ENCODE data around the gene RIMS4.
"Not testable (repeated sequence)": the region's sequence is repeated elsewhere in the genome, so short reads cannot be mapped to it uniquely, and the experiment has no call there.

RIMS4 gene

GRCh38 chr20:44768854-44769480 is 41.4 kb downstream of the RIMS4 start:
- TF ChIP-seq FOXP2 (optimal IDR thresholded peaks at IDR 0.05; ENCODE audit: control extremely low read depth, extremely low read length, insufficient read depth): no peak
- no peaks in the 10 kb centered on the region for H3K36me3 ChIP-seq (ENCODE audit: insufficient read depth, low read length)
- no peaks in the 10 kb centered on the region for H3K9me3 ChIP-seq (ENCODE audit: low read depth, low read length)
- no peak for DNase-seq (ENCODE audit: low read depth, low spot score)
- no peak overlapping the region for H3K9ac ChIP-seq (ENCODE audit: insufficient read length)
- H3K27ac ChIP-seq: no peak overlapping the region
- no peak overlapping the region for H3K4me3 ChIP-seq

DNA sequence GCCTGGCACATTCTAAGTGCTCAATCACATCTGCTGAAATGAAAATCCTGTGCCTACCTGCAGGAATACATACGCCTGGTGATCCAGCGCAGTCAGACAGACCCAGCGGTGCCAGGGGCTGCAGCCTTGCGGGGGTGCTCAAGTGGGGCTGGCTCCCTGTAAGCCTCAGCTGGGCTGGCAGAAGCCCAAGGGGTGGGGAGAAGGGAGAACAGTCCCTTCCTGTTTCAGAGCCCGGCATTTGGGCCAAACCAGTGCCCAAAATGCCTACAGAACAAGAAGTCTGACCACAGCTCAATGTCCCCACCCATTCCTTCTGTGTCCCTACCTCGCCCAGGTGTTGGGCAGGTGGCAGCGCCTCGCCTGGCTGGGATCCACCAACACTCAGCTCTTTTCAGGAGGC is 42.1 kb downstream of the RIMS4 start:
- DNase-seq (ENCODE audit: low read depth, low spot score): no peak
- TF ChIP-seq EZH2 (IDR thresholded peaks at IDR 0.05) (no peak), FOXP2 (optimal IDR thresholded peaks at IDR 0.05; ENCODE audit: control extremely low read depth, extremely low read length, insufficient read depth) (no peak), POLR2AphosphoS5 (IDR thresholded peaks at IDR 0.05; ENCODE audit: borderline replicate concordance, low read depth, low read length) (no peak)

GRCh38 chr20:44765701-44766347 is 44.5 kb downstream of the RIMS4 start:
- H3K9me3 ChIP-seq (ENCODE audit: low read depth, low read length): no peaks in the 10 kb centered on the region
- DNase-seq (ENCODE audit: low read depth, low spot score): no peak
- H3K27ac ChIP-seq: no peak overlapping the region
- H3K9ac ChIP-seq (ENCODE audit: insufficient read length): no peak overlapping the region
- H3K36me3 ChIP-seq (ENCODE audit: insufficient read depth, low read length): no peaks in the 10 kb centered on the region
- no peak overlapping the region for H3K4me3 ChIP-seq
- TF ChIP-seq FOXP2 (optimal IDR thresholded peaks at IDR 0.05; ENCODE audit: control extremely low read depth, extremely low read length, insufficient read depth) (no peak), EZH2 (IDR thresholded peaks at IDR 0.05) (no peak), POLR2AphosphoS5 (IDR thresholded peaks at IDR 0.05; ENCODE audit: borderline replicate concordance, low read depth, low read length) (no peak)

More for the DNA sequence above, 42.1 kb downstream of the RIMS4 start:
- Histone ChIP-seq H3K9me3 (ENCODE audit: low read depth, low read length) (no peaks in the 10 kb centered on the region), H3K4me3 (no peak overlapping the region), H3K9ac (ENCODE audit: insufficient read length) (no peak overlapping the region), H3K36me3 (ENCODE audit: insufficient read depth, low read length) (no peaks in the 10 kb centered on the region), H3K27ac (no peak overlapping the region)

GRCh38 chr20:44765091-44765490 is 45.3 kb downstream of the RIMS4 start:
- Histone ChIP-seq H3K4me3 (no peak overlapping the region), H3K9ac (ENCODE audit: insufficient read length) (no peak overlapping the region), H3K27ac (no peak overlapping the region), H3K36me3 (ENCODE audit: insufficient read depth, low read length) (no peaks in the 10 kb centered on the region), H3K9me3 (ENCODE audit: low read depth, low read length) (no peaks in the 10 kb centered on the region)
- TF ChIP-seq EZH2 (IDR thresholded peaks at IDR 0.05): no peak
- DNase-seq (ENCODE audit: low read depth, low spot score): no peak

GRCh38 chr20:44763798-44764197 is 46.5 kb downstream of the RIMS4 start:
- H3K9ac ChIP-seq (ENCODE audit: insufficient read length); DNase-seq (ENCODE audit: low read depth, low spot score); H3K36me3 ChIP-seq (ENCODE audit: insufficient read depth, low read length); H3K27ac ChIP-seq; H3K9me3 ChIP-seq (ENCODE audit: low read depth, low read length); H3K4me3 ChIP-seq: not testable (repeated sequence)

DNA sequence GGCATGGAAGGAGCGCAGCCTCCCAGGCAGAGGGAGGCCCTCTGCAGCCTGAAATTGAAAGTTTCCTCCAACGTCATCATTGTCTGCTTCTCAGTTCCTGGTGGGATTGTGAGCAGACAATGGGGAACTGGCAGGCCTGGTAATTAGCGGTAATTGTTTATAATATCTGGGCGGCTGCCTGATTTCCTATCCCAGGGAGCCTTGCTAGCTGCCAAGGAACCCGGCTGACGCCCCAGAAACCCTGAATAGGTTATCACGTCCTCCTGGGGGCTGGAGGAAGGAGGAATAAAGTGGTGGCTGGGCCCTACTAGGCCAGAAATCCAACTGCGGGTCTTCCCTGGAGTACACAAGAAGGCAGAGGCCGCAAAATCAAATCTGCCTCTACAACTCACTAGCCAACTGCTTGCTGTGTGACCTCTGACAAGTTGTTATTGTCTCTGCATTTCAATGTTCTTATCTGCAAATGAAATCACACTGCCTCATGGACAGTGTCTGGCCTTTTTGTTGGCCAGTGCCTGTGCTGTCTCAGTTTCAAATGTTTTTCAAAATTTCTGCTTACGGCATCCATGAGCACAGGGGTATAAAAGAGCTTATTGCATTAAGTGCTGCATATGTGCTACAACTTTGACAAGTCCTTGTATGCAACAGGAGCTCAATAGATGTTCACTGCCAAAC is 47.7 kb downstream of the RIMS4 start:
- H3K9me3 ChIP-seq (ENCODE audit: low read depth, low read length): no peaks in the 10 kb centered on the region
- no peak overlapping the region for H3K9ac ChIP-seq (ENCODE audit: insufficient read length)
- no peaks in the 10 kb centered on the region for H3K36me3 ChIP-seq (ENCODE audit: insufficient read depth, low read length)
- no peak overlapping the region for H3K4me3 ChIP-seq
- DNase-seq (ENCODE audit: low read depth, low spot score): no peak
- H3K27ac ChIP-seq: no peak overlapping the region
- TF ChIP-seq POLR2AphosphoS5 (IDR thresholded peaks at IDR 0.05; ENCODE audit: borderline replicate concordance, low read depth, low read length): no peak
- TF ChIP-seq EZH2 (IDR thresholded peaks at IDR 0.05): no peak
- TF ChIP-seq FOXP2 (optimal IDR thresholded peaks at IDR 0.05; ENCODE audit: control extremely low read depth, extremely low read length, insufficient read depth): no peak

DNA sequence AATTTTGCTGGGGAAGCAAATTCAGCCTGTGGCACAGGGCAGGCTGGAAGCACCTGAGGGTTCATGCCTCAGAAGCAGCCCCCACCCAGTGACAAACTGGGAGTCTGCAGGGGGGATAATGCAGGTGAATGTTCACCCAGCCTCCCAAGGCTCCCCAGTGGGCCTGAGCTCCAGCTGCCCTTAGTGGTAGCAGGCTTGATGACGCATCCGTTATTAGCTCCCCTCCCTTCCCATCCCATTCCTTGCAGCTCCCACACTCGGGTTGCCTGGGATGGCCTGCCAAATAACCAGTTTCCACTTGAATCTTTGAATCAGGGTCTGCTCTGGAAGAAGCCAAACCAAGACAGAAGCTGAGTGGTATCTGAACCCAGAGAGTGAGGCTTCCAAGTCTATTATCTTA is 48.9 kb downstream of the RIMS4 start:
- Histone ChIP-seq H3K4me3 (no peak overlapping the region), H3K27ac (no peak overlapping the region), H3K9me3 (ENCODE audit: low read depth, low read length) (no peaks in the 10 kb centered on the region), H3K36me3 (ENCODE audit: insufficient read depth, low read length) (no peaks in the 10 kb centered on the region), H3K9ac (ENCODE audit: insufficient read length) (no peak overlapping the region)
- no peak for TF ChIP-seq EZH2 (IDR thresholded peaks at IDR 0.05)
- no peak for TF ChIP-seq FOXP2 (optimal IDR thresholded peaks at IDR 0.05; ENCODE audit: control extremely low read depth, extremely low read length, insufficient read depth)
- TF ChIP-seq POLR2AphosphoS5 (IDR thresholded peaks at IDR 0.05; ENCODE audit: borderline replicate concordance, low read depth, low read length): no peak
- DNase-seq (ENCODE audit: low read depth, low spot score): no peak

DNA sequence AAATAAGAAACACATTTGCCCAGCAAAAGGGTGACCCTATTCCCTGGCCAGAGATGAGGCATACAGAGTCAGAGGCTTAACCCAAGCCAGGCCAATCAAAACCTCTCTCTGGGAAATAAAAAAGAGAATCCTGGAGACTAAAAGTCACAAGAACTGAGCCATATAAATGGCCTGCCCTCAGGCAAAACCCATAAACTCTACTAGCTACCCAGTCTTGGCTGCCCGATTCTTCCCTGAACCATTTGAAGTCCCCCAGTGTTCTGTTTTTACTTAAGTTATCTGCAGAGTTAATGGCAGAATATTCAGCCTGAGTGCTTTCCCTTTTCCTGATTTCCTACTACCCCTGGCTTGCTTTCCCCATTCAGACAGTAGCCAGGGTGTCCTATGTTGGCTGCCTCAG is 50.8 kb downstream of the RIMS4 start:
- DNase-seq (ENCODE audit: low read depth, low spot score): no peak
- H3K9ac ChIP-seq (ENCODE audit: insufficient read length): no peak overlapping the region
- H3K9me3 ChIP-seq (ENCODE audit: low read depth, low read length): no peaks in the 10 kb centered on the region
- TF ChIP-seq FOXP2 (optimal IDR thresholded peaks at IDR 0.05; ENCODE audit: control extremely low read depth, extremely low read length, insufficient read depth) (no peak), POLR2AphosphoS5 (IDR thresholded peaks at IDR 0.05; ENCODE audit: borderline replicate concordance, low read depth, low read length) (no peak), EZH2 (IDR thresholded peaks at IDR 0.05) (no peak)
- H3K27ac ChIP-seq: no peak overlapping the region
- H3K4me3 ChIP-seq: no peak overlapping the region
- H3K36me3 ChIP-seq (ENCODE audit: insufficient read depth, low read length): no peaks in the 10 kb centered on the region
